H1 (cell line): ENCODE measurements around the gene CACNA1C. TPM values are rescaled to one million over a fixed set of nuclear protein-coding genes. Genes with fewer than 3 reads are reported as not detected.

Experiments used
- CTCF ChIA-PET: fragments of 300-600 bp; sonication (Branson Sonifier 250); formaldehyde crosslinking; loops from one replicate; lab custom pipeline; 2021; ENCODE audit not compliant: partially characterized antibody; lab: Charles Lee
- POLR2A ChIA-PET: fragments of 300-600 bp; sonication (Branson Sonifier 250); formaldehyde crosslinking; loops from one replicate; lab custom pipeline; 2021; ENCODE audit warnings: inconsistent platforms; ENCODE audit not compliant: partially characterized antibody; lab: Charles Lee
- DNase-seq, 2 experiments: peaks; one replicate each; pipeline versions ENCODE4 v3.0.0 to v3.0.0-alpha.2; 2010 to 2022; ENCODE audit warnings: low spot score in 2 of 2, low read depth in 1 of 2, mixed read lengths in 1 of 2
- FAIRE-seq: peaks from 2 replicates; lab custom pipeline; 2011; peaks lifted over from hg19 to GRCh38; lab: Jason Lieb, UNC
- H2AFZ ChIP-seq: 2 replicates; pipeline ENCODE4 v1.8.1; 2012; ENCODE audit warnings: low read length, inconsistent platforms
- H2AK5ac ChIP-seq: 2 replicates; pipeline ENCODE4 v1.6.1; 2013; ENCODE audit warnings: low read depth, low read length
- H2BK120ac ChIP-seq: replicated peaks from 2 replicates; pipeline ENCODE3; 2013; ENCODE audit warnings: low read depth, low read length, inconsistent platforms
- H2BK12ac ChIP-seq: 2 replicates; pipeline ENCODE4 v1.6.1; 2013; ENCODE audit warnings: low read depth, low read length
- H2BK15ac ChIP-seq: 2 replicates; pipeline ENCODE4 v1.6.1; 2013; ENCODE audit warnings: low read length
- H2BK20ac ChIP-seq: 2 replicates; pipeline ENCODE4 v1.6.1; 2013; ENCODE audit warnings: low read length
- H2BK5ac ChIP-seq: 2 replicates; pipeline ENCODE4 v1.6.1; 2013; ENCODE audit warnings: low read depth, low read length
- H3K14ac ChIP-seq: 2 replicates; pipeline ENCODE4 v1.6.1; 2013; ENCODE audit warnings: inconsistent platforms; ENCODE audit not compliant: insufficient read length
- H3K18ac ChIP-seq: 2 replicates; pipeline ENCODE4 v1.6.1; 2013; ENCODE audit warnings: low read length; ENCODE audit errors: extremely low read depth
- H3K23ac ChIP-seq: 2 replicates; pipeline ENCODE4 v1.6.1; 2013; ENCODE audit warnings: inconsistent platforms; ENCODE audit not compliant: insufficient read length
- H3K23me2 ChIP-seq: 2 replicates; pipeline ENCODE4 v1.6.1; 2013; ENCODE audit warnings: low read depth, low read length
- H3K27ac ChIP-seq: 2 replicates; pipeline ENCODE4 v1.6.1; 2011; ENCODE audit warnings: low read depth, low read length, inconsistent platforms
- H3K27me3 ChIP-seq, 4 experiments: replicated peaks in 1 of 4; 1 replicate in 1 of 4; 2 replicates in 3 of 4; pipeline versions ENCODE4 v1.6.1 to v1.8.1; 2011 to 2013; ENCODE audit warnings: low read length in 3 of 4, mild to moderate bottlenecking in 3 of 4, inconsistent platforms in 2 of 4, mixed read lengths in 2 of 4, moderate library complexity in 1 of 4; ENCODE audit not compliant: control insufficient read depth in 3 of 4, insufficient read depth in 3 of 4; ENCODE audit errors: extremely low read depth in 1 of 4
- H3K36me3 ChIP-seq, 4 experiments: 2 replicates each; pipeline versions ENCODE4 v1.6.1 to v1.8.1; 2011 to 2013; ENCODE audit warnings: mild to moderate bottlenecking in 4 of 4, low read length in 3 of 4, moderate library complexity in 2 of 4, control low read depth in 1 of 4, inconsistent platforms in 1 of 4; ENCODE audit not compliant: insufficient read depth in 4 of 4, control insufficient read depth in 2 of 4
- H3K4ac ChIP-seq: replicated peaks from 2 replicates; pipeline ENCODE3; 2013; ENCODE audit warnings: low read length, low read depth, mixed read lengths, inconsistent platforms; ENCODE audit not compliant: insufficient read length
- H3K4me1 ChIP-seq, 4 experiments: replicated peaks in 1 of 4; 1 replicate in 1 of 4; 2 replicates in 3 of 4; pipeline versions ENCODE4 v1.6.1 to v1.8.1; 2011 to 2013; ENCODE audit warnings: low read length in 3 of 4, inconsistent platforms in 2 of 4, mixed read lengths in 1 of 4; ENCODE audit not compliant: insufficient read depth in 4 of 4, control insufficient read depth in 3 of 4
- H3K4me2 ChIP-seq, 2 experiments: 2 replicates each; pipeline versions ENCODE4 v1.6.1 to v1.8.1; 2011 to 2013; ENCODE audit warnings: low read depth in 2 of 2, low read length in 2 of 2, control low read depth in 1 of 2, inconsistent platforms in 1 of 2, mild to moderate bottlenecking in 1 of 2; ENCODE audit not compliant: insufficient read depth in 1 of 2
- H3K4me3 ChIP-seq, 4 experiments: fragments of 200-600, 300-600 bp in 1 of 4; sonication (generic), shearing (Covaris generic), sonication (Bioruptor Twin) in 1 of 4; 2 replicates each; pipeline versions ENCODE4 v1.5.1 to v1.8.1; 2011 to 2016; ENCODE audit warnings: low read length in 4 of 4, low read depth in 3 of 4, control low read depth in 2 of 4, inconsistent platforms in 2 of 4, mild to moderate bottlenecking in 2 of 4, mixed read lengths in 1 of 4, moderate library complexity in 1 of 4; ENCODE audit not compliant: insufficient read depth in 2 of 4; ENCODE audit errors: extremely low read depth in 1 of 4
- H3K56ac ChIP-seq: replicated peaks from 2 replicates; pipeline ENCODE3; 2013; ENCODE audit warnings: low read depth, mild to moderate bottlenecking, mixed read lengths, low read length, inconsistent platforms; ENCODE audit not compliant: insufficient read length
- H3K79me1 ChIP-seq: 2 replicates; pipeline ENCODE4 v1.6.1; 2013; ENCODE audit warnings: low read depth, low read length, control low read depth
- H3K79me2 ChIP-seq, 2 experiments: 2 replicates each; pipeline versions ENCODE4 v1.6.1 to v1.8.1; 2012 to 2013; ENCODE audit warnings: low read length in 2 of 2, mild to moderate bottlenecking in 2 of 2, inconsistent platforms in 1 of 2; ENCODE audit not compliant: insufficient read depth in 2 of 2, control insufficient read depth in 1 of 2
- H3K9ac ChIP-seq, 4 experiments: replicated peaks in 1 of 4; 1 replicate in 1 of 4; 2 replicates in 3 of 4; pipeline versions ENCODE4 v1.6.1 to v1.8.1; 2011 to 2013; ENCODE audit warnings: low read depth in 3 of 4, low read length in 3 of 4, control low read depth in 2 of 4, mild to moderate bottlenecking in 2 of 4, moderate library complexity in 2 of 4, inconsistent platforms in 1 of 4; ENCODE audit errors: extremely low read depth in 1 of 4
- H3K9me3 ChIP-seq, 2 experiments: 2 replicates each; pipeline versions ENCODE4 v1.6.1 to v1.8.1; 2012 to 2013; ENCODE audit warnings: mild to moderate bottlenecking in 2 of 2, moderate library complexity in 2 of 2, control low read depth in 1 of 2, inconsistent platforms in 1 of 2, low read depth in 1 of 2, low read length in 1 of 2, mixed read lengths in 1 of 2; ENCODE audit not compliant: insufficient read depth in 2 of 2
- H4K20me1 ChIP-seq, 2 experiments: replicated peaks in 1 of 2; 2 replicates each; pipeline versions ENCODE3 to v1.8.1; 2011 to 2013; ENCODE audit warnings: inconsistent platforms in 2 of 2, low read length in 2 of 2, mild to moderate bottlenecking in 1 of 2; ENCODE audit not compliant: insufficient read depth in 2 of 2, control insufficient read depth in 1 of 2
- H4K5ac ChIP-seq: 2 replicates; pipeline ENCODE4 v1.6.1; 2013; ENCODE audit warnings: low read length, low read depth, mixed read lengths, inconsistent platforms; ENCODE audit not compliant: insufficient read length
- H4K8ac ChIP-seq: 2 replicates; pipeline ENCODE4 v1.8.0; 2013; ENCODE audit warnings: mild to moderate bottlenecking, moderate library complexity, low read length, inconsistent platforms; ENCODE audit not compliant: insufficient read depth; ENCODE audit errors: extremely low read depth
- H4K91ac ChIP-seq: replicated peaks from 2 replicates; pipeline ENCODE3; 2013; ENCODE audit warnings: low read length, mixed read lengths, inconsistent platforms; ENCODE audit not compliant: insufficient read length
- POLR2A ChIP-seq, 2 experiments: IDR thresholded peaks; 1 replicate in 1 of 2; 2 replicates in 1 of 2; pipeline ENCODE4 v1.6.1; 2011; ENCODE audit warnings: low read depth in 2 of 2, low read length in 2 of 2, mild to moderate bottlenecking in 2 of 2; ENCODE audit errors: control extremely low read depth in 1 of 2
- SUZ12 ChIP-seq: fragments of 200-600 bp; sonication (generic); IDR thresholded peaks from 2 replicates; pipeline ENCODE4 v1.6.1; 2012; ENCODE audit warnings: mild to moderate bottlenecking, inconsistent platforms, low read length, moderate library complexity, mixed read lengths
- WGBS, 2 experiments: shearing (Covaris generic) in 1 of 2; methylation state at CpG; one replicate each; pipeline versions ENCODE4 v1.1.6 to v1.1.7; 2013 to 2015; ENCODE audit warnings: low lambda C conversion rate in 2 of 2, mixed read lengths in 2 of 2, inconsistent platforms in 1 of 2, low coverage in 1 of 2, missing lambda C conversion rate in 1 of 2; ENCODE audit not compliant: insufficient replicate concordance in 2 of 2, insufficient coverage in 1 of 2, insufficient read length in 1 of 2; ENCODE audit errors: extremely low coverage in 1 of 2, missing lambda C conversion rate in 1 of 2; 5-methylcytosine and 5-hydroxymethylcytosine counted together
- polyA plus RNA-seq, 7 experiments: library from polyadenylated mRNA; depleted of rRNA in 3 of 7; stranded (reverse) in 5 of 7; unstranded in 2 of 7; fragments of >200 nt in 5 of 7; fragments of 200-250 nt in 2 of 7; gene quantifications; 1 replicate in 5 of 7; 2 replicates in 1 of 7; 4 replicates in 1 of 7; pipeline versions ENCODE4 v1.2.1 to v1.2.3, GENCODE V29; 2011 to 2013; ENCODE audit warnings: missing spikeins in 2 of 7, mixed read lengths in 2 of 7
- total RNA-seq: library from RNA; stranded (reverse); fragmentation: NEBNext Ultra II Directional; extraction: Animal tissue kit (Norgen Biotek cat#: 25700); gene quantifications from 2 replicates; pipeline ENCODE4 v1.2.1, GENCODE V29; 2021

The CACNA1C gene
- total and polyA plus RNA-seq, 2 of the 8 experiments (the other 6 are each of a cell fraction or from before 2014, with no cell fraction given) = 1.3 TPM

DNA sequence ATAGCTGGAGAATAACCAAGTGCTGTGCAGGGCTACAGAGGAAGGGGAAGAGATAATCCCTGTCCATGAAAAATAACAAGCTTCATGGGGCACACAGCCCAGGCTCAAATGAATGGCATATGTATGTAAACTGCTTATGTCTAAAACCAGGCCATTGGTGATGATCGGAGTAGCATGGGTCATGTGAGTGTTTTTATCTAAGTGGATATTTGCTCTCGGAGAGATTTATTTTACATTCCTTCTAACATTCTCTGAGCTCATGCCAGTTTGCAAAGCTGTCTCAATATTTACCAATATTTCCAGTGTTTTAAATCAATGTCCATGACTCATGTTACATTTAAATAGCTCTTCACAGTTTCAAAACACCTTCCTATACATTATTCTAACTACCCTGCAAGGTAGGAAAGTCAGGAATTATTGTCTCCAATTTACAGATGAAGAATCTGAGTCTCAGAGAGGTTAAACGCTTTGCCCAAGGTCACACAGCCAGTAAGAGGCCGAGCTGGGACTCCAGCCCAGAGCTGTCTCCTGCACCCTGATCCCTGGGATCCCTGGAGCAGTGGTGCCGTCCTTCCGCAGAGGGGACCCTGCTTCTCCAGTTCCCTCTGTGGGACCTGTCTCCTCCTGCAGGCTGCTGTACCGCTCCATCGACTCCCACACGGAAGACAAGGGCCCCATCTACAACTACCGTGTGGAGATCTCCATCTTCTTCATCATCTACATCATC, 555.3 kb downstream of the CACNA1C start:
- FAIRE-seq = no peak
- CTCF ChIA-PET = interaction anchor here (0.7 to 3.6 kb wide), 3 partner anchors 14 to 18 kb away, joined by 3 to 12 read pairs (median 3); no protein-coding TSS in a partner anchor

More for the DNA sequence above, 555.3 kb downstream of the CACNA1C start:
- Histone ChIP-seq H3K27me3 (no peaks in the 10 kb centered on the region), H2BK15ac (no peak overlapping the region), H4K91ac (no peak overlapping the region), H4K8ac (no peak overlapping the region), H3K36me3 (no peaks in the 10 kb centered on the region; a peak in 1 of 8 replicates), H2BK20ac (no peak overlapping the region), H3K9me3 (no peaks in the 10 kb centered on the region), H3K4me3 (no peak overlapping the region), H2BK120ac (no peak overlapping the region), H3K79me1 (no peaks in the 10 kb centered on the region), H3K4me1 (peaks cover 0 to 4% (median 0%) of the 10 kb centered on the region in 4 experiments; a peak in 3 of 7 replicates), H2AFZ (no peak overlapping the region), H4K20me1 (no peaks in the 10 kb centered on the region), H4K5ac (no peak overlapping the region), H3K18ac (no peak overlapping the region), H3K27ac (no peak overlapping the region), H3K14ac (no peak overlapping the region), H2AK5ac (no peak overlapping the region), H3K4me2 (no peak overlapping the region), H2BK5ac (no peak overlapping the region), H3K56ac (no peak overlapping the region), H3K23ac (no peak overlapping the region), H3K9ac (no peak overlapping the region), H3K4ac (no peak overlapping the region), H2BK12ac (no peak overlapping the region), H3K79me2 (no peaks in the 10 kb centered on the region), H3K23me2 (no peaks in the 10 kb centered on the region)
- no peak for TF ChIP-seq POLR2A (IDR thresholded peaks at IDR 0.05; ENCODE audit: control extremely low read depth in 1 of 2, low read depth in 2 of 2, low read length in 2 of 2)
- TF ChIP-seq SUZ12 = no peak
- WGBS, 2 experiments = 93% methylated on average over 10 of the region's 10 CpGs; no CpG with 5 or more reads in 1 of the 2 experiments
- POLR2A ChIA-PET = interaction anchor here (1.1 kb wide), 1 partner anchor 11 kb away, joined by 3 read pairs; no protein-coding TSS in a partner anchor
- no peak for DNase-seq
